Effector memory CD4-positive, alpha-beta T cell (primary cell): Measurements from ENCODE around the gene EEFSEC.

Experiments
- DNase-seq, 3 donors: peaks; one replicate each; pipeline ENCODE4 v3.0.0-alpha.2; 2020
- H3K27ac ChIP-seq: 2 replicates; pipeline ENCODE4 v1.7.0; 2013; ENCODE audit warnings: mild to moderate bottlenecking, low read length, moderate library complexity; ENCODE audit not compliant: insufficient read depth, poor library complexity, severe bottlenecking
- H3K27me3 ChIP-seq: replicated peaks from 2 replicates; pipeline ENCODE4 v1.7.0; 2013; ENCODE audit warnings: mild to moderate bottlenecking, low read length; ENCODE audit not compliant: insufficient read depth, control insufficient read depth, poor library complexity, severe bottlenecking
- H3K36me3 ChIP-seq: 2 replicates; pipeline ENCODE4 v1.7.0; 2013; ENCODE audit warnings: mild to moderate bottlenecking, low read length, moderate library complexity; ENCODE audit not compliant: control insufficient read depth, insufficient read depth
- H3K4me1 ChIP-seq: 2 replicates; pipeline ENCODE4 v1.7.0; 2013; ENCODE audit warnings: low read length, mild to moderate bottlenecking; ENCODE audit not compliant: control insufficient read depth, insufficient read depth, poor library complexity, severe bottlenecking
- H3K4me3 ChIP-seq: 2 replicates; pipeline ENCODE4 v1.7.0; 2013; ENCODE audit warnings: low read length, low read depth, mild to moderate bottlenecking; ENCODE audit not compliant: insufficient read depth, poor library complexity, severe bottlenecking
- H3K9me3 ChIP-seq: 2 replicates; pipeline ENCODE4 v1.7.0; 2013; ENCODE audit warnings: mild to moderate bottlenecking, low read length, moderate library complexity; ENCODE audit not compliant: control insufficient read depth

Gene EEFSEC

DNA sequence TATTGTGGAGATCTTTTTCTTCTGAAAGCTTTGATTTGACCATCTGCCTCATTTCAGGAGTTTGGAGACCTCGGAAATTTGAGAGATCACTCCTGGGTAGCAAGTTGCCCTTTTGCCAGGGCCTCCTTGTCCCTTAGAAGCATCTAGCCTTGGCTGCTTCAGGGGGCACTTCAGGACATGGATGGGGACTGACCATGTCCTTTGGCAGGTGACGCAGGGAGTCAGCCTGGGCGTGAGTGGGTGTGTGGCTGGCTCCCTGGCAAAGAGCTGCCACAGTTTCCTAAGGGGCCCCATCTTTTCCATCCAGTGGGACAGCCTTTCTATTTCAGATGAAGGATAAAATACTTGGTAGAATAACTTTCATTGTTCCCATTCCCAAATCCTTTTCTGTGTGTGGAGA, 27.6 kb downstream of the EEFSEC start:
- Histone ChIP-seq H3K4me3 (no peak overlapping the region), H3K27ac (no peak overlapping the region), H3K36me3 (no peaks in the 10 kb centered on the region), H3K27me3 (no peaks in the 10 kb centered on the region), H3K9me3 (no peaks in the 10 kb centered on the region), H3K4me1 (no peaks in the 10 kb centered on the region)
- DNase-seq: no peak

DNA sequence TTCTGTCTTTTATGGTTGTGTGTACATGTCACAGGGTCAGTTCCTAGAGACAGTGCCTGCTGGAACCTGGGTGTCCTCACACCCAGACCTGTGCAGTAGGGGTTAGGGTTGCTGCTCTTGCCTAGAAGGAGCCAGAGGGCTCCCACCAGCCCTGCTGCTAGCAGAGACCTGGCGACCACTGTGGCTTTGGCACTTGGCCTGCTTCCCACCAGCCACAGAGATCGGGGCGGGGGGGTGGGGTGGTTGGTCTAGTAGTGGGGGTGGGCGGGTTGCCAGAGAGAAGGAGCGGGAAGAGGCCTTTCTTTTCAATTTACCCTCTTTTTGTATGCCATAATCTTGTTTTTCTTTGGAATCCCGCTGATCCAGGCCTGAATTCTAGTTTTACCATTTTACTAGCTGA, 29.4 kb downstream of the EEFSEC start:
- no peaks in the 10 kb centered on the region for H3K4me1 ChIP-seq
- H3K9me3 ChIP-seq: no peaks in the 10 kb centered on the region
- H3K27me3 ChIP-seq: no peaks in the 10 kb centered on the region
- H3K36me3 ChIP-seq: no peaks in the 10 kb centered on the region
- H3K4me3 ChIP-seq: no peak overlapping the region
- no peak overlapping the region for H3K27ac ChIP-seq
- no peak for DNase-seq

DNA sequence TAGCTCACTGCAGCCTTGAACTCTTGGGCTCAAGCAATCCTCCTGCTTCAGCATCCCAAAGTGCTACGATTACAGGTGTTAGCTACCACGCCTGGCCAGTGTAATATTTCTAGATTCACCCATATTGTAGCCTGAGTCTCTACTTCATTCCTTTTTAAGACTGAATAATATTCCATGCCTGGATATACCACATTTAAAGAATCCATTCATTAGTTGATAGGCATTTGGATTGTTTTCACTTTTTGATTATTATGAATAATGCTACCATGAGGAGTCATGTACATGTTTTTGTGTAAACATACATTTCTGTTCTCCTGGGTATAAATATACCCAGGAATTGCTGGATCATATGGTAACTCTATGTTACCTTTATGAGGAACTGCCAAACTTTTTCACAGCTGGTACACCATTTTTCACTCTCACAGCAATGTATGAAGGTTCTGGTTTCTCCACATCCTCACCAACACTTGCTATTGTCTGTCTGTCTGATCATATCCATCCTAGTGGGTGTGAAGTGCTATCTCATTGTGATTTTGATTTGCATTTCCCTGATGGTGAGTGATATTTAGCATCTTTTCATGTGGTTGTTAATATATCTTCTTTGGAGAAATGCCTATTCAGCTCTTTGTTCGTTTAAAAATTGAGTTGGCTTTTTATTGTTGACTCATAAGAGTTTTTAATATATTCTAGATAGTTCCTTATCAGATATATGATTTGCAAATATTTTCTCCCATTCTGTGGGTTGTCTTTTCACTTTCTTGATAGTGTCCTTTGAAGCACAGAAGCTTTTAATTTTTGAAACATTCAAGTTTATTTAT, 32.6 kb downstream of the EEFSEC start:
- H3K27me3 ChIP-seq: no peaks in the 10 kb centered on the region
- no peak for DNase-seq
- no peaks in the 10 kb centered on the region for H3K4me1 ChIP-seq
- H3K9me3 ChIP-seq: no peaks in the 10 kb centered on the region
- H3K36me3 ChIP-seq: no peaks in the 10 kb centered on the region
- no peak overlapping the region for H3K4me3 ChIP-seq
- H3K27ac ChIP-seq: no peak overlapping the region

DNA sequence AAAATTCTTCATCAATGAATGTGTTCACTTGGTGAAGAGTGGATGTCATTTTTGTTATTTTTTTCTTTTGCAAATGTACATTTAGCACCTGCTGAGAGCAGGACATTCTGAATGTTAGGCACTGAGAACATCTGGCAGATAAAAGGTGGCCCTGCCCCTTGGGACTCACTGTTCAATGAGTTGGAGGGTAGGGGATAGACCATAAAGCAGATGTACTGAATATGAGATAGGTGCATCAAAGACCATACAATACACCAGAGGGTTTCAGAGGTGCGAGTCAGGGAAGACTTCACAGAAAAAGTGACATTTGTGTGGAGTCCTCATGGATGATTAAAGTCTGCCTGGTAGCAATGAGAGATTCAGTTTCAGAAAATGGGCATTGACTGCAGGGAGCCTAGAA, 34.2 kb downstream of the EEFSEC start:
- Histone ChIP-seq H3K36me3 (no peaks in the 10 kb centered on the region), H3K9me3 (no peaks in the 10 kb centered on the region), H3K27ac (no peak overlapping the region), H3K4me1 (no peaks in the 10 kb centered on the region), H3K4me3 (no peak overlapping the region), H3K27me3 (no peaks in the 10 kb centered on the region)
- no peak for DNase-seq

DNA sequence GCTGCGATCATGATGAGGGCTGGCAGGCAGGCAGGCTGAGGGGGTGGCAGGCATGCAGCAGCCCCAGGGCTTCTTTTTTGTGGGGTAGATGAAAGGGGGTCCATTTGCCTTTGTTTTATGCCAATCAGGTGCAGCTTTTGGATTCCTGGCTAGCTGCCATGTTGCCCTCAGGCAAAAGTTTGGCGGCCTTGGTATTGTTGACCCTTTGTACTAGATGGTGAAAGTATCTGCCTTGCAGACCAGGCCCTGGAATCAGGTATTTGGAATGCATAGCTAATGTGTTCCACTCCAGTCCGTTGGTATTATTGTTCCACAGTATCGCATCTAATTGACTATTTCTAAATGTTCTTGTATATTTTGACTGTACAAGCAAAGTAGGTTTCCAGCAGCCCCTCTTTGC, 35.0 kb downstream of the EEFSEC start:
- no peaks in the 10 kb centered on the region for H3K4me1 ChIP-seq
- H3K27ac ChIP-seq: no peak overlapping the region
- no peaks in the 10 kb centered on the region for H3K9me3 ChIP-seq
- no peak overlapping the region for H3K4me3 ChIP-seq
- no peak for DNase-seq
- no peaks in the 10 kb centered on the region for H3K36me3 ChIP-seq
- H3K27me3 ChIP-seq: no peaks in the 10 kb centered on the region

DNA sequence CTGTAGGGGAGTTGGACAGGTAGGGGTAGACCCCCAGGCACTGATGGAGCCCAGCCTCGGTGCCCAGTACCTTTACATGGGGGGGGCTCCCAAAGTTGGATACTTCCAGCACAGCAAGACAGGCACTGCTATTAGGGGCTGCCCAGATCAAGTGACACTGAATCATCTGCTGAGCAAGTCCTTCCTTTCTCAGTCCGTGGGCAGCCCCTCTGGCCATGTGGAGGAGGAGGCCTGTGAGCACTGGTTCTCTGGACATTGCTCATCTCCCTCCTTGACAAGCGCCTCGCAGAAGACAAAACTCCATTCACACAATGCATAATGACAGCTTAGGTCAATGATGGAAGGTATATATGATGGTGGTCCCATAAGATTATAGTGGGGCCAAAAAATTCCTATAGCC, 35.7 kb downstream of the EEFSEC start:
- H3K36me3 ChIP-seq: no peaks in the 10 kb centered on the region
- no peaks in the 10 kb centered on the region for H3K27me3 ChIP-seq
- no peak for DNase-seq
- H3K27ac ChIP-seq: no peak overlapping the region
- H3K4me1 ChIP-seq: no peaks in the 10 kb centered on the region
- no peaks in the 10 kb centered on the region for H3K9me3 ChIP-seq
- H3K4me3 ChIP-seq: no peak overlapping the region

DNA sequence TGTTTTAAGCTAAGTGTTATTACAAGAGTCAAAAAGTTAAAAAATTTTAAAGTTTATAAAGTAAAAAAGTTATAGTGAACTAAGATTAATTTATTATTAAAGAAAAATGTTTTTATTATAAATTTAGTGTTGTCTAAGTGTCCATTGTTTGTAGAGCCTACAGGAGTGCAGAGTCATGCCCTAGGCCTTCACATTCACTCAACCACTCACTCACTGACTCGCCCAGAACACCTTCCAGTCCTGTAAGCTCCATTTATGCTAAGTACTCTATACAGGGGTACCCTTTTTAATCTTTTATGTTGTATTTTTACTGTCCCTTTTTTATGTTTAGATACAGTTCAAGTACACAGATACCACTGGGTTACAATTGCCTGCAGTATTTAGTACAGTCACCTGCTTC, 37.2 kb downstream of the EEFSEC start:
- no peaks in the 10 kb centered on the region for H3K27me3 ChIP-seq
- H3K4me1 ChIP-seq: no peaks in the 10 kb centered on the region
- H3K4me3 ChIP-seq: no peak overlapping the region
- no peak for DNase-seq
- H3K9me3 ChIP-seq: no peaks in the 10 kb centered on the region
- no peaks in the 10 kb centered on the region for H3K36me3 ChIP-seq
- no peak overlapping the region for H3K27ac ChIP-seq

DNA sequence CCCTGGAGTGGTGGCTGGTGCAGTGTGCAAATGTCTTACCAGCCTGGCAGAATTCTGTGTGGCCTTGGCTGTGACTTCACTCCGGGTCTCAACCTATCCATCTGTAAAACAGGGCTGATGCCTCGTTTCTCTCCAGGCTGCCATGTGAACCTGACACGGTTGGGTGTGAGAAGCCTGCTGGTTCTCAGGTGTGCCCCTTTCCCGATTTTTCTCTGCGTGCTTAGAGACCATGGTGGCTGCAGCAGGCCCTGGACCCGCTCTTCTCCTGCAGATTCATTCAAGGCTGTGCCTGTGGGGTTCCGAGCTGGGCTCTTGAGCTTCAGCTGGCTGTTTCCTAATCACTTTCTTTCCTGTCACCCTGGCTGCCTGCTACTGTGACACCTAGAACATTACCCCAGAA, 38.9 kb downstream of the EEFSEC start:
- H3K4me3 ChIP-seq: no peak overlapping the region
- no peaks in the 10 kb centered on the region for H3K27me3 ChIP-seq
- no peaks in the 10 kb centered on the region for H3K9me3 ChIP-seq
- H3K36me3 ChIP-seq: no peaks in the 10 kb centered on the region
- H3K27ac ChIP-seq: no peak overlapping the region
- no peaks in the 10 kb centered on the region for H3K4me1 ChIP-seq
- DNase-seq: no peak

DNA sequence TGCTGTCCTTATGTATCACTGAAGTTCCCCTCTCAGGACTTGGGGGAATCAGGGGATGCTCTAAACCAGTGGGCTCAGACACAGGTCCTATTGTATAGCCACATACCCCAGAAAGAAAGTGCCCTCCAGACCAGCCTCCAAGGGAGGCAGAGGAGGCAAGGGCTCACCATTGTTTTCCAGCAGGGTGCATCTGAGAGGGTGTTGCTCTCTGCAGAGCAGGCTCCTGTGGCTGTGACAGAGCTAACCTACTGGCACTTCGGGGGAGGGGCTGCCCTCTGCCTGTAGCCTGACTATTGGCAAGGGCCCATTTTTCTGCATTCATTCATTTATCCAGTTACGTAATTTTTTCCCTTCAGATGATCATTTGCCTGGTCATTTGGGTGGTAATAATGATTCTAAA, 39.9 kb downstream of the EEFSEC start:
- Histone ChIP-seq H3K9me3 (no peaks in the 10 kb centered on the region), H3K4me3 (no peak overlapping the region), H3K27ac (no peak overlapping the region), H3K4me1 (no peaks in the 10 kb centered on the region), H3K27me3 (no peaks in the 10 kb centered on the region), H3K36me3 (no peaks in the 10 kb centered on the region)
- DNase-seq: no peak

DNA sequence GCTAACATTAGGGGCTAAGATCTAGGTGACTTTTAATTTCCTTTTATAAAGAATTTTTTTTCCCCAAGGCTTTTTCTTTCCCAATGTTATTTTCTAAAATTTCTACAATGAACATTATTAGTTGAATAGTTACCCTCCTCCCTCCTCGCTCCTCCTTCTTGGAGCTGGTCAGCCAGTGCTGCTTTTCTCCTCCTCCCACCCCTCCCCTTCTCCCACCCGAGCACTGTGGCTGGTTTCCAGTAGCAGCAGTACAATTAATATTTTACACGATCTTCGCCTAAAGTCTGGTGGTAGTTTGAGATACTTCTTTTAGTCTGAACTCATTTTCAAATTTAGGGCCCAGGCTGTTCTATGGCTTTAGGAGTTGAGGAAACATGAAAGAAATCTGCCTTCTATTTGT, 41.6 kb downstream of the EEFSEC start:
- no peaks in the 10 kb centered on the region for H3K36me3 ChIP-seq
- DNase-seq: no peak
- no peaks in the 10 kb centered on the region for H3K27me3 ChIP-seq
- no peak overlapping the region for H3K27ac ChIP-seq
- H3K4me1 ChIP-seq: no peaks in the 10 kb centered on the region
- no peak overlapping the region for H3K4me3 ChIP-seq
- no peaks in the 10 kb centered on the region for H3K9me3 ChIP-seq
